ENCODE data around the gene CD55. TPM values are rescaled to one million over a fixed set of nuclear protein-coding genes. Genes with fewer than 3 reads are reported as not detected.

CD55 gene
- polyA plus RNA-seq, 1 of the 3 experiments (the other 2 are of a cell fraction) = 10.4 TPM

Other genes with a start within 250 kb of the CD55 start
- gene C4BPB, start 232.8 kb upstream of the CD55 start, polyA plus RNA-seq (2012; rRNA removed) = not detected in 2 replicates
- gene C4BPA, start 217.4 kb upstream of the CD55 start, polyA plus RNA-seq (2012; rRNA removed) = not detected in 2 replicates
- gene CR2, start 132.7 kb downstream of the CD55 start, polyA plus RNA-seq (2012; rRNA removed) = not detected in 2 replicates
- gene CR1, start 174.5 kb downstream of the CD55 start, polyA plus RNA-seq (2012; rRNA removed) = not detected in 2 replicates